ENCODE measurements around the gene ZGPAT.

The ZGPAT gene

GRCh38 chr20:63765082-63765873 is 57.4 kb downstream of the ZGPAT start:
- H3K4me3 ChIP-seq: no peak overlapping the region
- H3K9ac ChIP-seq (ENCODE audit: insufficient read length): no peak overlapping the region
- H3K9me3 ChIP-seq (ENCODE audit: low read depth, low read length): no peaks in the 10 kb centered on the region
- H3K27ac ChIP-seq: no peak overlapping the region
- DNase-seq (ENCODE audit: low read depth, low spot score): no peak
- no peaks in the 10 kb centered on the region for H3K36me3 ChIP-seq (ENCODE audit: insufficient read depth, low read length)
- TF ChIP-seq FOXP2 (optimal IDR thresholded peaks at IDR 0.05; ENCODE audit: control extremely low read depth, extremely low read length, insufficient read depth): no peak
- no peak for TF ChIP-seq EZH2 (IDR thresholded peaks at IDR 0.05)
- TF ChIP-seq POLR2AphosphoS5 (IDR thresholded peaks at IDR 0.05; ENCODE audit: borderline replicate concordance, low read depth, low read length): no peak

- H3K27ac ChIP-seq: no peak overlapping the region
- no peak overlapping the region for H3K4me3 ChIP-seq
- no peak for DNase-seq (ENCODE audit: low read depth, low spot score)
- TF ChIP-seq POLR2AphosphoS5 (IDR thresholded peaks at IDR 0.05; ENCODE audit: borderline replicate concordance, low read depth, low read length): no peak
- no peak for TF ChIP-seq FOXP2 (optimal IDR thresholded peaks at IDR 0.05; ENCODE audit: control extremely low read depth, extremely low read length, insufficient read depth)
- no peak for TF ChIP-seq EZH2 (IDR thresholded peaks at IDR 0.05)
- H3K9me3 ChIP-seq (ENCODE audit: low read depth, low read length): no peaks in the 10 kb centered on the region
- no peaks in the 10 kb centered on the region for H3K36me3 ChIP-seq (ENCODE audit: insufficient read depth, low read length)
- no peak overlapping the region for H3K9ac ChIP-seq (ENCODE audit: insufficient read length)
Observed at GRCh38 chr20:63765902-63766301, 58.1 kb downstream of the ZGPAT start.

GRCh38 chr20:63766695-63767426 is 59.0 kb downstream of the ZGPAT start:
- no peak for DNase-seq (ENCODE audit: low read depth, low spot score)
- no peaks in the 10 kb centered on the region for H3K9me3 ChIP-seq (ENCODE audit: low read depth, low read length)
- TF ChIP-seq POLR2AphosphoS5 (IDR thresholded peaks at IDR 0.05; ENCODE audit: borderline replicate concordance, low read depth, low read length) (no peak), FOXP2 (optimal IDR thresholded peaks at IDR 0.05; ENCODE audit: control extremely low read depth, extremely low read length, insufficient read depth) (no peak), EZH2 (IDR thresholded peaks at IDR 0.05) (no peak)
- H3K27ac ChIP-seq: no peak overlapping the region
- no peak overlapping the region for H3K4me3 ChIP-seq
- no peak overlapping the region for H3K9ac ChIP-seq (ENCODE audit: insufficient read length)
- H3K36me3 ChIP-seq (ENCODE audit: insufficient read depth, low read length): no peaks in the 10 kb centered on the region

- H3K36me3 ChIP-seq (ENCODE audit: insufficient read depth, low read length): no peaks in the 10 kb centered on the region
Observed at GRCh38 chr20:63767456-63767855, 59.6 kb downstream of the ZGPAT start.

GRCh38 chr20:63767886-63768285 is 60.0 kb downstream of the ZGPAT start:
- H3K36me3 ChIP-seq (ENCODE audit: insufficient read depth, low read length): no peaks in the 10 kb centered on the region
- H3K9me3 ChIP-seq (ENCODE audit: low read depth, low read length): no peaks in the 10 kb centered on the region
- no peak overlapping the region for H3K9ac ChIP-seq (ENCODE audit: insufficient read length)
- H3K4me3 ChIP-seq: no peak overlapping the region
- no peak for TF ChIP-seq EZH2 (IDR thresholded peaks at IDR 0.05)
- no peak for TF ChIP-seq POLR2AphosphoS5 (IDR thresholded peaks at IDR 0.05; ENCODE audit: borderline replicate concordance, low read depth, low read length)
- no peak for TF ChIP-seq FOXP2 (optimal IDR thresholded peaks at IDR 0.05; ENCODE audit: control extremely low read depth, extremely low read length, insufficient read depth)
- no peak overlapping the region for H3K27ac ChIP-seq
- DNase-seq (ENCODE audit: low read depth, low spot score): no peak

More at GRCh38 chr20:63767456-63767855, 59.6 kb downstream of the ZGPAT start:
- no peak for TF ChIP-seq POLR2AphosphoS5 (IDR thresholded peaks at IDR 0.05; ENCODE audit: borderline replicate concordance, low read depth, low read length)
- no peak for TF ChIP-seq EZH2 (IDR thresholded peaks at IDR 0.05)
- TF ChIP-seq FOXP2 (optimal IDR thresholded peaks at IDR 0.05; ENCODE audit: control extremely low read depth, extremely low read length, insufficient read depth): no peak
- no peak overlapping the region for H3K4me3 ChIP-seq
- H3K9ac ChIP-seq (ENCODE audit: insufficient read length): no peak overlapping the region
- DNase-seq (ENCODE audit: low read depth, low spot score): no peak
- no peak overlapping the region for H3K27ac ChIP-seq
- no peaks in the 10 kb centered on the region for H3K9me3 ChIP-seq (ENCODE audit: low read depth, low read length)

GRCh38 chr20:63768591-63769515 is 61.0 kb downstream of the ZGPAT start:
- no peaks in the 10 kb centered on the region for H3K9me3 ChIP-seq (ENCODE audit: low read depth, low read length)
- H3K9ac ChIP-seq (ENCODE audit: insufficient read length): no peak overlapping the region
- DNase-seq (ENCODE audit: low read depth, low spot score): no peak
- TF ChIP-seq FOXP2 (optimal IDR thresholded peaks at IDR 0.05; ENCODE audit: control extremely low read depth, extremely low read length, insufficient read depth) (no peak), POLR2AphosphoS5 (IDR thresholded peaks at IDR 0.05; ENCODE audit: borderline replicate concordance, low read depth, low read length) (no peak), EZH2 (IDR thresholded peaks at IDR 0.05) (no peak)
- no peaks in the 10 kb centered on the region for H3K36me3 ChIP-seq (ENCODE audit: insufficient read depth, low read length)
- no peak overlapping the region for H3K27ac ChIP-seq
- H3K4me3 ChIP-seq: no peak overlapping the region

GRCh38 chr20:63769891-63770474 is 62.1 kb downstream of the ZGPAT start:
- no peak overlapping the region for H3K9ac ChIP-seq (ENCODE audit: insufficient read length)
- no peaks in the 10 kb centered on the region for H3K36me3 ChIP-seq (ENCODE audit: insufficient read depth, low read length)
- H3K4me3 ChIP-seq: no peak overlapping the region
- TF ChIP-seq EZH2 (IDR thresholded peaks at IDR 0.05) (no peak), FOXP2 (optimal IDR thresholded peaks at IDR 0.05; ENCODE audit: control extremely low read depth, extremely low read length, insufficient read depth) (no peak), POLR2AphosphoS5 (IDR thresholded peaks at IDR 0.05; ENCODE audit: borderline replicate concordance, low read depth, low read length) (no peak)
- DNase-seq (ENCODE audit: low read depth, low spot score): no peak
- H3K9me3 ChIP-seq (ENCODE audit: low read depth, low read length): no peaks in the 10 kb centered on the region
- no peak overlapping the region for H3K27ac ChIP-seq

Measured in SK-N-MC (cell line).